ENCODE results near the gene TBC1D9B. TPM values are rescaled to one million over a fixed set of nuclear protein-coding genes. Genes with fewer than 3 reads are reported as not detected.

Gene TBC1D9B
- total RNA-seq, 1 experiment from 2014 or later, result 127 TPM

DNA sequence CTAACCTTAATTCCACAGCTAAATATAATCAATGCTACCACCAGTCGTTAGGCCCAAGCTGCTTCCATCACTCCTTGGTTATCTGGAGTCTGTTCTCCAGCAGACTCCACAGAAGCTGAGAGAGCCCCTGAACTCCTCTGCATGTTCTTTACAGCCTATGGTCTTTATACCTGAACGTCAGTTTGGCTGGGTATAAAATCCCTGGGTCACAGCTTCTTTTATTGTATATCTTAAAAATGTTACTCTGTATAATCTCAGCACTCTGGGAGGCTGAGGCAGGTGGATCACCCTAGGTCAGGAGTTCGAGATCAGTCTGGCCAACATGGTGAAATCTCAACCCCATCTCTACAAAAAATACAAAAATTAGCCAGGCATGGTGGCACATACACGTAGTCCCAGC, 25.4 kb downstream of the TBC1D9B start:
- H3K36me3 ChIP-seq (ENCODE audit: control insufficient read depth in 1 of 2, insufficient read depth in 2 of 2, low read length in 2 of 2), result peaks cover 37 to 57% of the 10 kb centered on the region in 2 experiments
- RAD21 ChIA-PET (ENCODE audit: low non-redundant PET in 1 of 2, low total read pairs in 2 of 2, uncharacterized antibody in 2 of 2, unreplicated experiment in 2 of 2), result no interaction called here

DNA sequence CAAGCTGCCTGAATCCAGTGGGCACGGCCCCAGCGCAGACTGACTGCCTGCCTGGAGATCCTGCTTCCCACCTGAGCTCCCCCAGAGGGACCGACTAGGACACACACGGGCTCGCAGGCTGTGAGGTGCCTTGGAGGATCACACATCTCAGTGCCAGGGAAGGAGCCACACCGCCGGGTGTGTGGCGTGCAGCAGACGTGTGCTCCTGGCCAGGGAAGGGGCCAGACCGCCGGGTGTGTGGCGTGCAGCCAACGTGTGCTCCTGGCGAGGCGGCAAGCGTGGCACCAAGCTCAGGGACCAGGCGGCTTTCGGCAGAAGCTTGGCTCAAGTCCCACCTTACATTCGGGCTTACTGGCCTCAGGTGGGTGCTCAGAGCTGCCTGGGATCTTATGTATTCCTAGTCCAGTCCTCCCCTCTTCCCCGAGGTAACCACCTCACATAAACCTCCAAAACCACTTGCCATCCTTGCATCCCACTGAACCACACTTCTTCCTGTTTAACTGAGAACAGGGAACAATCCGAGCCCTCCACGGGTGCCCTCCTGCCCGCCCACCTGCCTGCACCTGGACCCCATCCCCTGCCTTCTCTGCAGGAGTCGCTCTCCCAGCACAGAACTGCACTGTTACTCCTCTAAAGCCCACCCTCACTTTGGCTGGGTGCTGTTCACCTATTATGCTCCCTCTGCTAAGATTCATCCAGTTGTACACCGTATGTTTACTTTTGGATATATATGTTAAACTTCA, 26.7 kb downstream of the TBC1D9B start:
- intact Hi-C loops (cut with micrococcal nuclease), result no loop called here
- H3K36me3 ChIP-seq (ENCODE audit: control insufficient read depth in 1 of 2, insufficient read depth in 2 of 2, low read length in 2 of 2), result peaks cover 32 to 44% of the 10 kb centered on the region in 2 experiments
- no peaks in the 10 kb centered on the region for H3K4me1 ChIP-seq (ENCODE audit: control insufficient read depth in 1 of 2, insufficient read depth in 2 of 2, low read length in 2 of 2)
- no peaks in the 10 kb centered on the region for H3K79me2 ChIP-seq (ENCODE audit: insufficient read depth, low read length)
- H3K9ac ChIP-seq (ENCODE audit: low read length), result no peak overlapping the region
- no peak overlapping the region for H3K4me3 ChIP-seq (replicated peaks in 1 of 2; ENCODE audit: low read depth in 1 of 2, low read length in 2 of 2)
- H3K27ac ChIP-seq (ENCODE audit: low read depth, low read length), result no peak overlapping the region
- POLR2A ChIA-PET, result no interaction called here
- H4K20me1 ChIP-seq (ENCODE audit: insufficient read depth), result no peaks in the 10 kb centered on the region
- no peak for DNase-seq (ENCODE audit: low read depth, low spot score)
- no peak overlapping the region for H2AFZ ChIP-seq (ENCODE audit: low read depth, low read length, poor library complexity, severe bottlenecking)
- ATAC-seq, result no peak
- RAD21 ChIA-PET (ENCODE audit: low non-redundant PET in 1 of 2, low total read pairs in 2 of 2, uncharacterized antibody in 2 of 2, unreplicated experiment in 2 of 2), result no interaction called here
- no TSS peak for BruUV-seq (replicated peaks)
- H3K27me3 ChIP-seq (ENCODE audit: insufficient read depth, low read length), result no peaks in the 10 kb centered on the region
- peaks cover 18 to 19% of the 10 kb centered on the region in 2 experiments; a peak in 3 of 4 replicates for H3K9me3 ChIP-seq (ENCODE audit: control insufficient read depth in 1 of 2, insufficient read depth in 1 of 2, low read depth in 1 of 2, low read length in 2 of 2)
- H3K4me2 ChIP-seq (ENCODE audit: low read length), result no peak overlapping the region
- no peaks in the 10 kb centered on the region for H3K9me2 ChIP-seq (ENCODE audit: insufficient read depth)
- CTCF ChIA-PET, result no interaction called here
- TF ChIP-seq EZH2phosphoT487 (IDR thresholded peaks at IDR 0.05; ENCODE audit: borderline replicate concordance) (no peak), SP1 (IDR thresholded peaks at IDR 0.05; ENCODE audit: low read depth) (no peak), POLR2A (IDR thresholded peaks at IDR 0.05; ENCODE audit: borderline replicate concordance, extremely low read depth, insufficient read depth, insufficient read length) (no peak), TCF7L2 (IDR thresholded peaks at IDR 0.05; ENCODE audit: borderline replicate concordance, extremely low read depth, insufficient read depth, insufficient read length) (no peak), YY1 (IDR thresholded peaks at IDR 0.05; ENCODE audit: extremely low read depth, insufficient replicate concordance, low read depth, low read length) (no peak), SIN3A (IDR thresholded peaks at IDR 0.05; ENCODE audit: low read depth) (no peak), MAX (IDR thresholded peaks at IDR 0.05) (no peak), RAD21 (IDR thresholded peaks at IDR 0.05; ENCODE audit: low read depth) (no peak), ZNF274 (IDR thresholded peaks at IDR 0.05; ENCODE audit: low read depth, low read length) (no peak), REST (IDR thresholded peaks at IDR 0.05; ENCODE audit: low read depth) (no peak)
- TF ChIP-seq, protein P1, sequence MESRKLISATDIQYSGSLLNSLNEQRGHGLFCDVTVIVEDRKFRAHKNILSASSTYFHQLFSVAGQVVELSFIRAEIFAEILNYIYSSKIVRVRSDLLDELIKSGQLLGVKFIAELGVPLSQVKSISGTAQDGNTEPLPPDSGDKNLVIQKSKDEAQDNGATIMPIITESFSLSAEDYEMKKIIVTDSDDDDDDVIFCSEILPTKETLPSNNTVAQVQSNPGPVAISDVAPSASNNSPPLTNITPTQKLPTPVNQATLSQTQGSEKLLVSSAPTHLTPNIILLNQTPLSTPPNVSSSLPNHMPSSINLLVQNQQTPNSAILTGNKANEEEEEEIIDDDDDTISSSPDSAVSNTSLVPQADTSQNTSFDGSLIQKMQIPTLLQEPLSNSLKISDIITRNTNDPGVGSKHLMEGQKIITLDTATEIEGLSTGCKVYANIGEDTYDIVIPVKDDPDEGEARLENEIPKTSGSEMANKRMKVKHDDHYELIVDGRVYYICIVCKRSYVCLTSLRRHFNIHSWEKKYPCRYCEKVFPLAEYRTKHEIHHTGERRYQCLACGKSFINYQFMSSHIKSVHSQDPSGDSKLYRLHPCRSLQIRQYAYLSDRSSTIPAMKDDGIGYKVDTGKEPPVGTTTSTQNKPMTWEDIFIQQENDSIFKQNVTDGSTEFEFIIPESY (IDR thresholded peaks at IDR 0.05; ENCODE audit: extremely low read depth, insufficient replicate concordance, low read length), result no peak

More for the DNA sequence above, 25.4 kb downstream of the TBC1D9B start:
- BruUV-seq (replicated peaks), result no TSS peak
- intact Hi-C loops (cut with micrococcal nuclease), result no loop called here
- H4K20me1 ChIP-seq (ENCODE audit: insufficient read depth), result no peaks in the 10 kb centered on the region
- peaks cover 18 to 19% of the 10 kb centered on the region in 2 experiments; a peak in 3 of 4 replicates for H3K9me3 ChIP-seq (ENCODE audit: control insufficient read depth in 1 of 2, insufficient read depth in 1 of 2, low read depth in 1 of 2, low read length in 2 of 2)
- no peak overlapping the region for H3K9ac ChIP-seq (ENCODE audit: low read length)
- TF ChIP-seq POLR2A (IDR thresholded peaks at IDR 0.05; ENCODE audit: borderline replicate concordance, extremely low read depth, insufficient read depth, insufficient read length) (no peak), MAX (IDR thresholded peaks at IDR 0.05) (no peak)
- POLR2A ChIA-PET, result no interaction called here
- H3K9me2 ChIP-seq (ENCODE audit: insufficient read depth), result no peaks in the 10 kb centered on the region
- DNase-seq (ENCODE audit: low read depth, low spot score) (no peak), ATAC-seq (no peak)
- no peak overlapping the region for H3K4me2 ChIP-seq (ENCODE audit: low read length)
- H3K27ac ChIP-seq (ENCODE audit: low read depth, low read length), result no peak overlapping the region
- H3K27me3 ChIP-seq (ENCODE audit: insufficient read depth, low read length), result no peaks in the 10 kb centered on the region
- H2AFZ ChIP-seq (ENCODE audit: low read depth, low read length, poor library complexity, severe bottlenecking), result no peak overlapping the region
- no peak overlapping the region for H3K4me3 ChIP-seq (replicated peaks in 1 of 2; ENCODE audit: low read depth in 1 of 2, low read length in 2 of 2)
- H3K4me1 ChIP-seq (ENCODE audit: control insufficient read depth in 1 of 2, insufficient read depth in 2 of 2, low read length in 2 of 2), result no peaks in the 10 kb centered on the region
- H3K79me2 ChIP-seq (ENCODE audit: insufficient read depth, low read length), result no peaks in the 10 kb centered on the region
- CTCF ChIA-PET, result no interaction called here

Measured in HCT116 (cell line).